ENCODE results near the gene PEX5L. TPM values are rescaled to one million over a fixed set of nuclear protein-coding genes. Genes with fewer than 3 reads are reported as not detected.

Gene PEX5L
- total RNA-seq, 2 donors from 2014 or later = 0.86 to 1.9 TPM

GRCh38 chr3:179832333-179832854 is 204.3 kb downstream of the PEX5L start:
- H3K27me3 ChIP-seq (ENCODE audit: control insufficient read depth, insufficient read depth, low read length, poor library complexity, severe bottlenecking) = no peaks in the 10 kb centered on the region
- Mint-ChIP-seq H3K36me3 (ENCODE audit: low read depth) (no peaks in the 10 kb centered on the region), H3K27me3 (ENCODE audit: insufficient read depth) (no peaks in the 10 kb centered on the region), H3K4me3 (no peak overlapping the region), H3K27ac (no peak overlapping the region), H3K9me3 (no peaks in the 10 kb centered on the region), H3K4me1 (peaks cover 4% of the 10 kb centered on the region)
- TF ChIP-seq CTCF (conservative IDR thresholded peaks at IDR 0.05) = no peak
- WGBS, 2 experiments (ENCODE audit: insufficient coverage in 1 of 2, insufficient read length in 1 of 2) = 93 to 100% methylated on average over 3 of the region's 3 CpGs
- no peak overlapping the region for H3K9ac ChIP-seq (ENCODE audit: extremely low read depth, low read length, poor library complexity, severe bottlenecking)
- no peaks in the 10 kb centered on the region for H3K4me1 ChIP-seq (ENCODE audit: control insufficient read depth, insufficient read depth, low read length)
- no peak for DNase-seq
- H3K27ac ChIP-seq (ENCODE audit: low read depth, low read length) = no peak overlapping the region
- no peaks in the 10 kb centered on the region for H3K9me3 ChIP-seq (ENCODE audit: control insufficient read depth, low read length)
- H3K36me3 ChIP-seq (ENCODE audit: control insufficient read depth, insufficient read depth, low read length) = no peaks in the 10 kb centered on the region
- no peak overlapping the region for H3K4me3 ChIP-seq (ENCODE audit: low read length)

GRCh38 chr3:179829401-179829800 is 207.3 kb downstream of the PEX5L start:
- 69 to 93% methylated on average over 2 to 5 of the region's 5 CpGs for WGBS, 2 experiments (ENCODE audit: insufficient coverage in 1 of 2, insufficient read length in 1 of 2)
- Histone ChIP-seq H3K27ac (ENCODE audit: low read depth, low read length) (no peak overlapping the region), H3K4me1 (ENCODE audit: control insufficient read depth, insufficient read depth, low read length) (no peaks in the 10 kb centered on the region), H3K9me3 (ENCODE audit: control insufficient read depth, low read length) (no peaks in the 10 kb centered on the region), H3K4me3 (ENCODE audit: low read length) (no peak overlapping the region), H3K27me3 (ENCODE audit: control insufficient read depth, insufficient read depth, low read length, poor library complexity, severe bottlenecking) (no peaks in the 10 kb centered on the region), H3K36me3 (ENCODE audit: control insufficient read depth, insufficient read depth, low read length) (no peaks in the 10 kb centered on the region), H3K9ac (ENCODE audit: extremely low read depth, low read length, poor library complexity, severe bottlenecking) (no peak overlapping the region)
- no peaks in the 10 kb centered on the region for H3K36me3 Mint-ChIP-seq (ENCODE audit: low read depth)
- H3K27me3 Mint-ChIP-seq (ENCODE audit: insufficient read depth) = no peaks in the 10 kb centered on the region
- peak; percentile 69 for DNase-seq
- H3K9me3 Mint-ChIP-seq = no peaks in the 10 kb centered on the region
- no peak overlapping the region for H3K4me3 Mint-ChIP-seq
- peak; percentile 53 for TF ChIP-seq CTCF (conservative IDR thresholded peaks at IDR 0.05)
- H3K27ac Mint-ChIP-seq = no peak overlapping the region
- H3K4me1 Mint-ChIP-seq = peaks cover 15% of the 10 kb centered on the region

GRCh38 chr3:179828738-179829137 is 208.0 kb downstream of the PEX5L start:
- no peak overlapping the region for H3K4me3 ChIP-seq (ENCODE audit: low read length)
- no peaks in the 10 kb centered on the region for H3K4me1 ChIP-seq (ENCODE audit: control insufficient read depth, insufficient read depth, low read length)
- H3K27me3 ChIP-seq (ENCODE audit: control insufficient read depth, insufficient read depth, low read length, poor library complexity, severe bottlenecking) = no peaks in the 10 kb centered on the region
- H3K27ac ChIP-seq (ENCODE audit: low read depth, low read length) = no peak overlapping the region
- no peaks in the 10 kb centered on the region for H3K9me3 ChIP-seq (ENCODE audit: control insufficient read depth, low read length)
- no peak overlapping the region for H3K27ac Mint-ChIP-seq
- no peaks in the 10 kb centered on the region for H3K9me3 Mint-ChIP-seq
- no peaks in the 10 kb centered on the region for H3K27me3 Mint-ChIP-seq (ENCODE audit: insufficient read depth)
- no peaks in the 10 kb centered on the region for H3K36me3 Mint-ChIP-seq (ENCODE audit: low read depth)
- H3K4me3 Mint-ChIP-seq = no peak overlapping the region
- WGBS, 2 experiments (ENCODE audit: insufficient coverage in 1 of 2, insufficient read length in 1 of 2) = 90 to 92% methylated on average over 1 to 2 of the region's 2 CpGs
- no peaks in the 10 kb centered on the region for H3K36me3 ChIP-seq (ENCODE audit: control insufficient read depth, insufficient read depth, low read length)
- TF ChIP-seq CTCF (conservative IDR thresholded peaks at IDR 0.05) = no peak
- no peak overlapping the region for H3K9ac ChIP-seq (ENCODE audit: extremely low read depth, low read length, poor library complexity, severe bottlenecking)
- H3K4me1 Mint-ChIP-seq = peaks cover 15% of the 10 kb centered on the region
- DNase-seq = no peak

Data from endodermal cell (in vitro differentiated cells).